Measurements from ENCODE around the gene SDHB.

GRCh38 chr1:16972189-16972895 is 81.5 kb downstream of the SDHB start:
- TF ChIP-seq CTCF (conservative IDR thresholded peaks at IDR 0.05; ENCODE audit: low read length) (no peak), EZH2phosphoT487 (IDR thresholded peaks at IDR 0.05; ENCODE audit: borderline replicate concordance) (no peak)
